HUES64 (cell line): Measurements from ENCODE around the gene OPCML.
"Not testable (repeated sequence)": the region's sequence is repeated elsewhere in the genome, so short reads cannot be mapped to it uniquely, and the experiment has no call there.

Experiments used
- H3K27ac ChIP-seq: 2 replicates; pipeline ENCODE4 v1.7.0; 2013; ENCODE audit warnings: low read depth, low read length, inconsistent platforms
- H3K27me3 ChIP-seq: 2 replicates; pipeline ENCODE4 v1.6.1; 2013; ENCODE audit warnings: mild to moderate bottlenecking, low read length; ENCODE audit not compliant: insufficient read depth
- H3K36me3 ChIP-seq: 2 replicates; pipeline ENCODE4 v1.6.1; 2013; ENCODE audit warnings: mild to moderate bottlenecking, low read length; ENCODE audit not compliant: insufficient read depth
- H3K4me1 ChIP-seq: 2 replicates; pipeline ENCODE4 v1.6.1; 2013; ENCODE audit warnings: mild to moderate bottlenecking, low read length, moderate library complexity; ENCODE audit not compliant: insufficient read depth
- H3K4me3 ChIP-seq: 2 replicates; pipeline ENCODE4 v1.5.1; 2013; ENCODE audit warnings: mild to moderate bottlenecking, low read length, moderate library complexity
- H3K9ac ChIP-seq: 2 replicates; pipeline ENCODE4 v1.6.1; 2013; ENCODE audit warnings: mild to moderate bottlenecking, low read depth, low read length
- H3K9me3 ChIP-seq: 2 replicates; pipeline ENCODE4 v1.6.1; 2013; ENCODE audit warnings: low read depth, low read length; ENCODE audit not compliant: insufficient read depth
- WGBS: fragments of 150-250, 120-280 bp; methylation state at CpG from one replicate; pipeline ENCODE4 v1.1.7; 2013; ENCODE audit warnings: missing lambda C conversion rate; 5-methylcytosine and 5-hydroxymethylcytosine counted together

The OPCML gene

DNA sequence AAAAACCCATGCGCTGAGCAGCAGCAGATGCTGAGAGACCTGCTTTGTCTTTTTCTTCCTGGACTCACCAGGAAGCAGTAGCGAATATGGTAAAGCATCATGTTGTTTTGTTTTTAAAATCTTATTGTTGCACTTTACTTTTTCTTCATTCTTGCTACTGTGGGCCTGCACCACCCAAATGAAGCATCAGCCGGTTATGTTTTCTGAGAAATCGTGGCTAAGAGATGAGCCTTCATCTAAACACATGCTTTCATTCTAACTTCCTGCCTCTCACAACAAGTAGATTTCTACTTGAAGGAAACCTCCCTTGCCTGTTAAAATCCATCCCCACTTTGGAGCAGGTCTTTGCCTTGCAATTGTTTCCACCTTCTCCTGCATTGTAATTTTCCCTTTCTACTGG is 1136.0 kb downstream of the OPCML start:
- Histone ChIP-seq H3K36me3 (no peaks in the 10 kb centered on the region), H3K27ac (no peak overlapping the region), H3K4me1 (peaks cover 6% of the 10 kb centered on the region; the same call in 1 of the 2 replicates), H3K9me3 (no peaks in the 10 kb centered on the region), H3K4me3 (no peak overlapping the region), H3K27me3 (no peaks in the 10 kb centered on the region), H3K9ac (no peak overlapping the region)
- 98% methylated on average over 4 of the region's 4 CpGs for WGBS

DNA sequence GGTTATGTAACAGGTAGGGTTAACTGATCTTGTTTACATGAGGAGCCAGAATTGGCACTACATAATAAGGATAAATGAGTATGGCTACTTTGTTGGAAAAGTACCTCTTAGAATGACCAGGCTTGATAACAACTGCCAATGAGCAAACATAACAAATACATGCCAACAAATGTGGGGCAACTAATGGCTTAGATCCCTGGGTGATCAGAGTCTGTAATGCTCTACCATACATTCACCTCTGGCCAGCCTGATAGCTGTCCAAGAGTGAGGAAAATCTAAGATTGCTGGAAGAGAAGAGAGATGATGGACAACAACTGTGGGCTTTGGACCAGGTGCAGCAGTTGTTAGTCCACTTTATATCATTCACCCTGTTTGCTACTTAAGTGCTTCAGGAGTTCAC is 1136.9 kb downstream of the OPCML start:
- H3K9me3 ChIP-seq, result no peaks in the 10 kb centered on the region
- no peaks in the 10 kb centered on the region for H3K27me3 ChIP-seq
- no peaks in the 10 kb centered on the region for H3K4me1 ChIP-seq
- no peaks in the 10 kb centered on the region for H3K36me3 ChIP-seq
- no peak overlapping the region for H3K9ac ChIP-seq
- H3K27ac ChIP-seq, result no peak overlapping the region
- H3K4me3 ChIP-seq, result no peak overlapping the region

DNA sequence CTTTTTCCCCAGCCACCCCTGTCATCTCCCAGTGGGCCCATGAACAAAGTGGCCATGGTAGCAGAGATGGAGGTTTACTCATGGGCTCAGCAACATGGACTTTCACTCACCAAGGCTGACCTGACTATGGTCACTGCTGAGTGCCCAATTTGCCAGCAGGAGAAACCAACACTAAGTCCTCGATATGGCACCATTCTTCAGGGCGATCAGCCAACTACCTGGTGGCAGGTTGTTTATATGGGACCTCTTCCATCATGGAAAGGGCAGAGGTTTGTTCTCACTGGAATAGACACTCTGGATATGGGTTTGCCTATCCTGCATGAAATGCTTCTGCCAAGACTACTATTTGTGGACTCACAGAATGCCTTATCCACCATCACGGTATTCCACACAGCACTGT is 1152.8 kb downstream of the OPCML start:
- Histone ChIP-seq H3K4me3 (no peak overlapping the region), H3K9me3 (peaks cover 20% of the 10 kb centered on the region), H3K36me3 (no peaks in the 10 kb centered on the region), H3K27ac (no peak overlapping the region), H3K9ac (no peak overlapping the region), H3K4me1 (no peaks in the 10 kb centered on the region), H3K27me3 (no peaks in the 10 kb centered on the region)
- WGBS, result 90% methylated on average over 3 of the region's 3 CpGs

DNA sequence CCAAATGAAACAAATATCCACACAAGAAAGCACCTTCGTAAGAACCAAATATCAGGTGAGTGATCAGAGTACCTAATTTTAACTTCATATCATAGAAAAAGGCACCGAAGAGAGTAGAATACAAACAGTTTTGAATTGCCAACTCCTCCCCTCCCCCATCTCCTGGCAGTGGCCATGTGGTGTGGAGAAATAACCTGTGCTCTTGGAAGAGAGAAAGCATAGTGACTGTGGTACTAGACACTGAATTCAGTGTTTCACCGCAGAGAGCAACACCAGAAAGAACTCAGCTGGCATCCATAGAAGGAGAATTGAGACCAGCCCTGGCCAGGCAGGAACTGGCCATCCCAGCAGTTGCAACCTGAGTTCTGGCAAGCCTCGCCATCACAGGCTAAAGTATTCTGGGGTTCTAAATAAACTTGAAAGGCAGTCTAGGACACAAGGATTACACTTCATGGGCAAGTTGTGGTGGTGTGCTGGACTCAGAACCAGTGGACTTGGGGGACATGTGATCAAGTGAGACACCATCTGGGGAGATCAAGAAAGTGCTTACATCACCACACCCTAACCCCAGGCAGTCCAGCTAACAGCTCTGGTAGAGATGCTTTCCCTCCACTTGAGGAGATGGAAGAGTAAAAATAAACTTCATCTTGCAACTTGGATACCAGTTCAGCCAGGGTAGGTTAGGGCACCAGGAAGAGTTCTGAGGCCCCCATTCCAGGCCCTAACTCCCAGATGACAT is 1158.7 kb downstream of the OPCML start:
- H3K27ac ChIP-seq, result no peak overlapping the region
- no peaks in the 10 kb centered on the region for H3K4me1 ChIP-seq
- 91% methylated on average over 4 of the region's 4 CpGs for WGBS
- no peak overlapping the region for H3K9ac ChIP-seq
- no peaks in the 10 kb centered on the region for H3K36me3 ChIP-seq
- no peaks in the 10 kb centered on the region for H3K27me3 ChIP-seq
- no peaks in the 10 kb centered on the region for H3K9me3 ChIP-seq
- H3K4me3 ChIP-seq, result no peak overlapping the region

GRCh38 chr11:132370114-132370513 is 1162.2 kb downstream of the OPCML start:
- H3K9me3 ChIP-seq, H3K4me3 ChIP-seq, H3K9ac ChIP-seq, H3K4me1 ChIP-seq, H3K36me3 ChIP-seq, H3K27ac ChIP-seq, H3K27me3 ChIP-seq: not testable (repeated sequence)

- Histone ChIP-seq H3K36me3 (no peaks in the 10 kb centered on the region), H3K27me3 (no peaks in the 10 kb centered on the region), H3K4me1 (no peaks in the 10 kb centered on the region), H3K9ac (no peak overlapping the region), H3K4me3 (no peak overlapping the region), H3K27ac (no peak overlapping the region), H3K9me3 (no peaks in the 10 kb centered on the region; the same call in 1 of the 2 replicates)
- WGBS, result 98% methylated on average over 3 of the region's 3 CpGs
Measured at GRCh38 chr11:132367293-132367692, 1165.0 kb downstream of the OPCML start.

- 93% methylated on average over 2 of the region's 3 CpGs for WGBS
- Histone ChIP-seq H3K27me3 (no peaks in the 10 kb centered on the region), H3K9ac (no peak overlapping the region), H3K27ac (no peak overlapping the region), H3K4me1 (no peaks in the 10 kb centered on the region), H3K36me3 (no peaks in the 10 kb centered on the region), H3K9me3 (no peaks in the 10 kb centered on the region; the same call in 1 of the 2 replicates), H3K4me3 (no peak overlapping the region)
Measured at GRCh38 chr11:132365650-132366049, 1166.7 kb downstream of the OPCML start.
